ENCODE data around the gene CHSY3.

DNA sequence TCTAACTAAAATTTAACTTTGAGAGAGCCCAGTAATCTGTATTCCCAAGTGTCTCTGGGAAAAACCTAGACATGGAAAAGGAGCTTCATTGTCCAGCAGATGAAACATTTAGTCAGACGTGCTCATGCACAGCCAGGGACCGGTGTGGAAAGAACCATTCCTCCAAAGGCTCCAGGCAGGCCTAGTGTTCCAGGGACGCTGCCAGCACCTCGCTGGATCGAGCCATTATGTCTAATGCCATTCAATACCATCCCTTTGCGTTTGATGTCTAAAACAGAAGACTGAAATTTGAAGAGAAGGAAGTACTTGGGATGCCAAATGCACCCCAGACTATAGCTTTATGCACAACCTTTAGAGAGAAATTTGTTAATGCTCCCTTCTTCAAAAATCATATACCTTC lies 1.4 kb upstream of the CHSY3 start:
- TF ChIP-seq POLR2A (IDR thresholded peaks at IDR 0.05): no peak
- TF ChIP-seq, protein P1, sequence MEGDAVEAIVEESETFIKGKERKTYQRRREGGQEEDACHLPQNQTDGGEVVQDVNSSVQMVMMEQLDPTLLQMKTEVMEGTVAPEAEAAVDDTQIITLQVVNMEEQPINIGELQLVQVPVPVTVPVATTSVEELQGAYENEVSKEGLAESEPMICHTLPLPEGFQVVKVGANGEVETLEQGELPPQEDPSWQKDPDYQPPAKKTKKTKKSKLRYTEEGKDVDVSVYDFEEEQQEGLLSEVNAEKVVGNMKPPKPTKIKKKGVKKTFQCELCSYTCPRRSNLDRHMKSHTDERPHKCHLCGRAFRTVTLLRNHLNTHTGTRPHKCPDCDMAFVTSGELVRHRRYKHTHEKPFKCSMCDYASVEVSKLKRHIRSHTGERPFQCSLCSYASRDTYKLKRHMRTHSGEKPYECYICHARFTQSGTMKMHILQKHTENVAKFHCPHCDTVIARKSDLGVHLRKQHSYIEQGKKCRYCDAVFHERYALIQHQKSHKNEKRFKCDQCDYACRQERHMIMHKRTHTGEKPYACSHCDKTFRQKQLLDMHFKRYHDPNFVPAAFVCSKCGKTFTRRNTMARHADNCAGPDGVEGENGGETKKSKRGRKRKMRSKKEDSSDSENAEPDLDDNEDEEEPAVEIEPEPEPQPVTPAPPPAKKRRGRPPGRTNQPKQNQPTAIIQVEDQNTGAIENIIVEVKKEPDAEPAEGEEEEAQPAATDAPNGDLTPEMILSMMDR (IDR thresholded peaks at IDR 0.05): no peak
